Erythroblast (primary cell): Measurements from ENCODE around the gene RASL12.

Experiments
- GATA1 ChIP-seq: IDR thresholded peaks from 2 replicates; pipeline ENCODE4 v1.6.1; 2011; ENCODE audit warnings: low read depth, mild to moderate bottlenecking, control low read depth, low read length, moderate library complexity
- POLR2A ChIP-seq: IDR thresholded peaks from 2 replicates; pipeline ENCODE4 v1.6.1; 2011; ENCODE audit warnings: mild to moderate bottlenecking, low read length

GRCh38 chr15:65062726-65063125, 5.1 kb downstream of the RASL12 start:
- TF ChIP-seq POLR2A (no peak), GATA1 (no peak)
